Astrocyte of the cerebellum (primary cell): ENCODE measurements around the gene GPRIN1.

ENCODE experiments used
- DNase-seq: peaks from one replicate; pipeline ENCODE4 v3.0.0-alpha.2; 2011; ENCODE audit warnings: low read depth
- H3K4me3 ChIP-seq: 2 replicates; pipeline ENCODE4 v1.5.1; 2011; ENCODE audit warnings: mild to moderate bottlenecking, low read depth, low read length, moderate library complexity
- CTCF ChIP-seq: IDR thresholded peaks from 2 replicates; pipeline ENCODE4 v1.5.1; 2012; ENCODE audit warnings: low read length, low read depth, moderate library complexity, mild to moderate bottlenecking; ENCODE audit errors: missing control alignments
- in situ Hi-C: cut with HindIII; loops from 2 replicates; pipeline ENCODE4 v1.10.0; 2017; ENCODE audit warnings: low sequenced_read_pairs

GPRIN1 gene

DNA sequence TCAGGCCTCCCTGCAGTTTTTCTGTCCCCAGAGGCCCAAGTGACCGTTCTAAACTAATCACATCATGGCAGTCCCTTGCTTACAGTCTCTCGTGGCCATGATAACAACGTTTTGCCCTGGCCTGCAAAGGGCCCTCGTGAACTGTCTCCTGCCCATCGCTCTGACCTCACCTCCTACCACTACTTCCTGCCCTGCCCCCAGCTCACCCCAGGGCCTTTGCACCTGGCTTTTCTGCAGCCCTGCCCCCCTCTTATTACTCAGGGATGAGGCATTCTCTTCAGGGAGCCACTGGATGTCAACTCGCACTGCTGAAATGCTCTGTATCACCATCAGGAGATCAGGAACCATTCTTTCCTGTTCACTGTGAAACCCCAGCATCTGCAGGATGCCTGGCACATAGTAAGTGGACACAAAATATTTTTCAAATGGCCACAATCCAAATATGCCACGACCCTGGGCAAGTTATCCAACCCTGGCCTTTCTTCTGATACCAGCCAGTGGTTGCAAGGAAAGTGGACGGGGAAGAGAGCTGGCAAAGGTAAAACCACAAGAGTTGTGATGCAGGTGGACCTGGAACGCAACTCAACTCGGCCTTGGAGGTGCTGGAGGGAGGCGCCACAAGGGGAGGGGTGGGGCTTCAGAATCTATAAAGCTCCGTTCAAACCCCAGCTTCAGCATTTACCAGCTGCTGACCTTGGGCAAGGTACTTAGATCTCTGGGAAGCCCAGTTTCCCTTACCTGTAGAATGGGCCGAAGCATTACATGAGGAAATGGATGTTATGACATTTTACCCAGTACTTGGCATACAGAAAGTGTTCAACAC, 18.7 kb upstream of the GPRIN1 start:
- in situ Hi-C loops = no loop called here
- DNase-seq = no peak
- H3K4me3 ChIP-seq = no peak overlapping the region
- no peak for TF ChIP-seq CTCF

GRCh38 chr5:176627582-176627981, 17.6 kb upstream of the GPRIN1 start:
- in situ Hi-C loops = no loop called here
- no peak overlapping the region for H3K4me3 ChIP-seq
- DNase-seq = no peak
- no peak for TF ChIP-seq CTCF

DNA sequence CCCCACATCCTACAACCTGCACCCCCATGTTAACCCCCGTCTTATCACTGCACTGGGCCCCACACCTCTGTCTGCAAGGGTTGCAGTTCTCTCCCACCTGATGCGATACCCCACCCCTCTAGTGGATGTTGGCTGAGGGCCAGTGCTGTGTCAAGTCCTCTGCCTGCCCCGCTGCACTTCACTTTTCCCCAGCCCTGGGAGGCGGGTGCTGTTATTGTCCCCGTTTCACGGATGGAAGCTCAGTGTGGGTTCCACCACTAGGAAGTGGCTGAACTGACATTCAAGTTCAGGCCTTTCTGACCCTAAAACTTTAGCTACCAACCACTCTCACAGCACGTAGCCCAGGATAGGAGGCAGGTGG, 16.9 kb upstream of the GPRIN1 start:
- no peak overlapping the region for H3K4me3 ChIP-seq
- TF ChIP-seq CTCF = no peak

DNA sequence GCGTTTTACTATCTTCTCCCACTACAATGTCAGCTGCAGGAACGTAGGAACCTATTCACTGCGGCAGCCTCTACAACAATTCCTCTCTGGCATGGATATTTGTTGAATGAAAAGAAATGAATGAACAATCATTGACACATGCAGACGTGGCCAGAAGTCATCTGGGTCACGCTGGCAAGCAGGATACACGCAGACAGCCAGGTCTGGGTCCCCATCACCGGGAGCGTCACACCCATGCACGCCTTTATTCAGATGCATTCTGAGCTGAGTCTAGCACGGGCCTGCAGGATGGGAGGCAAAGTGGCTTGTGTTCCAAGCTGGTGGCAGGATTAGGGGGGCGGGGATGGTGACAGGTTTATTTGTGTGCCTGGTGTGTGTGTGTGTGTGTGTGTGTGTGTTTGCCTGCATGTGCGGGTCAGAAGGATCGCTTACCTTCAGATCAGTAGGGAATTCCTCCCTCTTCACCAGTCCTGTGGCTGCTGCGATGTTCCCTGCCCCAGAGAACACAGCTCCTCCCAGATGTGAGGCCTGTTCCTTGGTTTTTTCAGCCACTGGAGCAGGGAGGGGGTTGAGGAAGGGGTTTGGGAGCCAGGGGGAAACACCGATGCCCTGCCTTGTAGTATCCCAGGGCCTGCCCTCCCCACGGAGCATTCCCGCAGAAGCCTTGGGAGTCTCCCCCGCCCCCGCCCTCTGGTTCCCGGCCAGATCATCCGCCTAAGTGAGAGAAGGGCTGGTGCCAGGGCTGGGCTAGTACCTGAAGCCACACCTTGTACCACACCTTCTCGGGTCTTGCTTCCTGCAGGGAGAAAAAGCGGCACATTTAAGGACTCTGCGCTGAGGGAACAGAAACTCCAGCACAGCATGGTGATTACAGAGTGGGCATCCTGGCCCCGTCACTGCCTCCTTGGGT, 16.3 kb upstream of the GPRIN1 start:
- TF ChIP-seq CTCF = no peak
- H3K4me3 ChIP-seq = no peak overlapping the region
- in situ Hi-C loops = no loop called here
- no peak for DNase-seq

More for the DNA sequence above, 16.9 kb upstream of the GPRIN1 start:
- no peak for DNase-seq
- in situ Hi-C loops = no loop called here

DNA sequence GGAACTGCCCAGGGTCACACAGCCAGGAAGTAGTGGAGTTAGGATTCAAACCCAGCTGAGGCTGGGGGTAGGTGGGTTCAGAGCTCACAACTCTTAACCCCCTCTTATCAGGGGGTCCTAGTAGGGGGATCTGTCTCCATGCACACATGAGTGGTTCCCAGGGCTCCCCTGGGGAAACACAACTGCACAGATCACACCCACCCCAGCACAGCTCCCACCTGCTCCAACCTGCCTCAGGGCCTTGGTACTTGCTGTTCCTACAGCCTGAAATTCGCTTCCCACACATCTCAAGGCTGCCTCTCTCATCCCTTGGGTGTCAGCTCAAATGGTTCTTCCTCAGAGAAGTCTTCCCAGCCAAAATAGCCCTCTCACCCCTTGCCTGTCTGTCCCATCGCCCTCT, 15.6 kb upstream of the GPRIN1 start:
- in situ Hi-C loops = no loop called here

More for the DNA sequence above, 15.6 kb upstream of the GPRIN1 start:
- DNase-seq = no peak
- no peak for TF ChIP-seq CTCF
- H3K4me3 ChIP-seq = no peak overlapping the region
